DND-41 (cell line): Measurements from ENCODE around the gene LAMB2.

Experiments
- ATAC-seq: fragments of 200-7000 bp; cut with Tn5 transposase; 3 replicates; pipeline ENCODE4 v1.9.1; 2021; ENCODE audit warnings: low read depth; ENCODE audit not compliant: insufficient read depth
- DNase-seq: peaks from one replicate; pipeline ENCODE4 v3.0.0-alpha.2; 2020
- H2AFZ ChIP-seq: 2 replicates; pipeline ENCODE4 v1.6.0; 2012; ENCODE audit warnings: low read depth, low read length
- H3K27ac ChIP-seq: 2 replicates; pipeline ENCODE4 v1.5.1; 2012; ENCODE audit warnings: low read length, inconsistent platforms
- H3K27me3 ChIP-seq: fragments of 200-600 bp; sonication (generic); 2 replicates; pipeline ENCODE4 v1.6.0; 2012; ENCODE audit warnings: low read length, mild to moderate bottlenecking, inconsistent platforms; ENCODE audit not compliant: insufficient read depth, poor library complexity
- H3K36me3 ChIP-seq: 2 replicates; pipeline ENCODE4 v1.5.1; 2012; ENCODE audit warnings: low read length, inconsistent platforms; ENCODE audit not compliant: insufficient read depth
- H3K4me1 ChIP-seq: 2 replicates; pipeline ENCODE4 v1.5.1; 2012; ENCODE audit warnings: mild to moderate bottlenecking, low read length; ENCODE audit not compliant: insufficient read depth
- H3K4me2 ChIP-seq: 2 replicates; pipeline ENCODE4 v1.6.0; 2012; ENCODE audit warnings: mild to moderate bottlenecking, moderate library complexity, low read length, inconsistent platforms; ENCODE audit not compliant: insufficient read depth
- H3K4me3 ChIP-seq, 2 experiments: fragments of 200-600 bp in 1 of 2; shearing (Covaris generic) in 1 of 2; 2 replicates each; pipeline ENCODE4 v1.5.1; 2012 to 2016; ENCODE audit warnings: inconsistent platforms in 2 of 2, low read length in 2 of 2, mild to moderate bottlenecking in 2 of 2, low read depth in 1 of 2, moderate library complexity in 1 of 2
- H3K79me2 ChIP-seq: 2 replicates; pipeline ENCODE4 v1.6.0; 2012; ENCODE audit warnings: low read length, inconsistent platforms; ENCODE audit not compliant: insufficient read depth
- H3K9ac ChIP-seq: 2 replicates; pipeline ENCODE4 v1.6.0; 2012; ENCODE audit warnings: low read depth, mild to moderate bottlenecking, inconsistent platforms, low read length, moderate library complexity
- H3K9me3 ChIP-seq: 2 replicates; pipeline ENCODE4 v1.5.1; 2012; ENCODE audit warnings: low read length, moderate library complexity, mild to moderate bottlenecking, inconsistent platforms; ENCODE audit not compliant: insufficient read depth, severe bottlenecking
- H4K20me1 ChIP-seq: 2 replicates; pipeline ENCODE4 v1.6.0; 2012; ENCODE audit warnings: low read length; ENCODE audit not compliant: insufficient read depth
- CTCF ChIP-seq: IDR thresholded peaks from 2 replicates; pipeline ENCODE4 v1.5.1; 2012; ENCODE audit warnings: borderline replicate concordance, low read length, moderate library complexity, mild to moderate bottlenecking; ENCODE audit not compliant: poor library complexity, severe bottlenecking; ENCODE audit errors: extremely low read depth
- EZH2 ChIP-seq: IDR thresholded peaks from 3 replicates; pipeline ENCODE4 v1.6.1; 2012; ENCODE audit warnings: borderline replicate concordance, low read depth, mild to moderate bottlenecking, moderate library complexity, low read length, inconsistent platforms; ENCODE audit not compliant: severe bottlenecking

The LAMB2 gene

DNA sequence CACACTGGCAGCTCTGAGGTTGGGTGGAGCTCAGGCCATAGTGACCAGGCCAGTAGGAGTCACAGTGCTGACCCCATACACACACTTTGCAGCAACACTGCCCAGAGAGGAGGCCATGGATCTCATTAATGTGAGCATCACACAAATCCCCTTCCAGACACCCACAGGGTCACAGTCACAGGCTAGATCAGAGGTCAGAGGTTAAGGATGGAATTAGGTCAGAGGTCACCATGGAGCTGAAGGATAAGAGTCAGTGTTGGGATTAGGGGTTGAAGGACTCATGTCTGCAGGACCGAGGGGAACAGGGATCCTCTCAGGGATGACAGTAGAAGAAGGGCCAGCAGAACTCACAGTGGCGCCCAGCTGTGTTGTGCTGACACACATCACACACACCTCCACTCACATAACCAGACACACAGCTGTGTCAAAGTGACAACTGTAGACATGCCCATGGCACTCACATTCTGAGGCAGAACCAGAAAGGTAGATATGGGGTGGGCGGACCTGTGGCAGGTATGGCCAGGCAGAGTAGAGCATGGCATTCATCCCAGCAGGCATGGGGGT is 20.6 kb upstream of the LAMB2 start:
- H3K79me2 ChIP-seq = no peaks in the 10 kb centered on the region
- no peak overlapping the region for H3K27ac ChIP-seq
- H4K20me1 ChIP-seq = no peaks in the 10 kb centered on the region
- no peaks in the 10 kb centered on the region for H3K9me3 ChIP-seq
- H3K4me2 ChIP-seq = no peak overlapping the region
- H3K9ac ChIP-seq = no peak overlapping the region
- ATAC-seq (no peak), DNase-seq (no peak)
- no peaks in the 10 kb centered on the region for H3K4me1 ChIP-seq
- TF ChIP-seq CTCF (no peak), EZH2 (no peak)
- H3K27me3 ChIP-seq = no peaks in the 10 kb centered on the region
- no peaks in the 10 kb centered on the region for H3K36me3 ChIP-seq
- no peak overlapping the region for H2AFZ ChIP-seq
- H3K4me3 ChIP-seq = no peak overlapping the region

DNA sequence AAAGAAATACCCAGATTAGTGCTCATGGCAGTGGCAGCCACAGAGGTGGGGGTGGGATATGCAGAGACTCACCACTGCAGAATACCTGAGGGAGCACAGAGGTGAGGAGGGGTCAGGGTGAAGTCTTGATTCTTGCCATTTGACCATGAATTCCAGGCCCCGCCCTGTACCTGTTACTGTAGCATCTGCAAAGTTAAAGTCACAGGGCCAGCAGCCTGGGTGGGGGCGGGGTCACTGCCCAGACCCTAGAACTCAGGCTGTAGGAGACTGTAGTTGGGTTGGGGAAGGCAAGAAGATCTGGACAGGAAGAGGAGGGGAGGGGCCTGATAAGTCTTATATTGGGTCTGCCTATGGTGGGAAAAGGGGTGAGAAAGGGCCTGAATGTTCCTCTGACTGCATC is 18.8 kb upstream of the LAMB2 start:
- H3K27ac ChIP-seq = no peak overlapping the region
- H3K9me3 ChIP-seq = no peaks in the 10 kb centered on the region
- H3K4me1 ChIP-seq = no peaks in the 10 kb centered on the region
- DNase-seq (no peak), ATAC-seq (no peak)
- no peaks in the 10 kb centered on the region for H3K36me3 ChIP-seq
- TF ChIP-seq EZH2 = no peak
- TF ChIP-seq CTCF = no peak
- H2AFZ ChIP-seq = no peak overlapping the region
- H3K27me3 ChIP-seq = no peaks in the 10 kb centered on the region
- no peak overlapping the region for H3K4me3 ChIP-seq
- no peak overlapping the region for H3K9ac ChIP-seq
- no peaks in the 10 kb centered on the region for H4K20me1 ChIP-seq
- no peaks in the 10 kb centered on the region for H3K79me2 ChIP-seq
- H3K4me2 ChIP-seq = no peak overlapping the region

- Histone ChIP-seq H3K79me2 (no peaks in the 10 kb centered on the region), H3K4me3 (no peak overlapping the region), H3K4me1 (no peaks in the 10 kb centered on the region), H2AFZ (no peak overlapping the region), H4K20me1 (no peaks in the 10 kb centered on the region), H3K27ac (no peak overlapping the region), H3K36me3 (no peaks in the 10 kb centered on the region), H3K9ac (no peak overlapping the region), H3K9me3 (no peaks in the 10 kb centered on the region), H3K27me3 (no peaks in the 10 kb centered on the region), H3K4me2 (no peak overlapping the region)
- no peak for TF ChIP-seq CTCF
- TF ChIP-seq EZH2 = no peak
- DNase-seq (no peak), ATAC-seq (no peak)
Observed at GRCh38 chr3:49148159-49148558, 15.3 kb upstream of the LAMB2 start.

DNA sequence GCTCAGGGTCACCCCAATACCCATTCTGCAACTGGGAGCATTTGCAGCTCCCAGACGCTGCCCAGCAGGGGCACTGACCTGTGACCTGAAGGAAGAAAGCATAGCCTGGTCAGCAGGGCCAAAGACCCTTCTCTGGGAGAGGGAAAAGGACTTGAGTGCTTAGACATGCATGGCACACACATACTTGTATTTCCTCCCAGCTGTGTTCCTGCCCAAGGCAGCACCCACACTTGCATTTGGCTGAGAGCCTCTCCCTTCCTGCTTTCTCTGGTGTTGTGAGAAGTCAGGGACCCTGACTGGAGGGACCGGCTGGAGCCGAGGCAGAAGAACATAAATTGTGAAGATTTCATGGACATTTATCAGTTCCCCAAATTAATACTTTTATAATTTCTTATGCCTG is 7.2 kb upstream of the LAMB2 start:
- no peak overlapping the region for H2AFZ ChIP-seq
- no peaks in the 10 kb centered on the region for H4K20me1 ChIP-seq
- no peaks in the 10 kb centered on the region for H3K79me2 ChIP-seq
- H3K27ac ChIP-seq = no peak overlapping the region
- no peak for DNase-seq
- no peak overlapping the region for H3K4me3 ChIP-seq
- H3K4me2 ChIP-seq = no peak overlapping the region
- H3K9ac ChIP-seq = no peak overlapping the region
- H3K27me3 ChIP-seq = no peaks in the 10 kb centered on the region
- TF ChIP-seq CTCF (no peak), EZH2 (no peak)
- peaks cover 7% of the 10 kb centered on the region for H3K9me3 ChIP-seq
- ATAC-seq = no peak
- no peaks in the 10 kb centered on the region for H3K36me3 ChIP-seq
- H3K4me1 ChIP-seq = no peaks in the 10 kb centered on the region
